ENCODE measurements around the gene MINAR2.

Gene MINAR2

GRCh38 chr5:129773376-129773775, 25.5 kb downstream of the MINAR2 start:
- no peak overlapping the region for H3K23ac ChIP-seq (ENCODE audit: low read depth, low read length, poor library complexity)
- no peak overlapping the region for H3K4me3 ChIP-seq (ENCODE audit: low read length in 2 of 2)

DNA sequence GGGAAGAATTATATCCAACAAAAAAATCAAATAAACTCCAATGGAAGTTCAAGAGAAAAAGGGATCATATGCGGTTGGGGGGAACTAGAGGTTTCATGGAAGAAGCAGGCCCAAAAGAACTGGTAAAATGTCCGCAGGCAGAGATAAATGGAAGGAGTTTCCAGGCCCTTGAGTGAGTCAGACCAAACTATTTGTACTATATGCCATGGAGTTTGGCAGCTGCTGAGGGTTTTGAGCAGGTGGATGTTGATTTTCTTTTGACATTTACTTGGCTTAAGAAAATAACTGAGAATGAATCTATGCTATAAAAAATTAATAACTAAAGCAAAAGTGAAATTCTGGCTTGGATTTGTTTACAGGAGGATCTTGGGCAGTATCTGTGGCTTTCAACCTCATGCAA, 33.7 kb downstream of the MINAR2 start:
- Histone ChIP-seq H2AFZ (ENCODE audit: low read length) (no peak overlapping the region), H3K4me1 (ENCODE audit: control insufficient read depth in 2 of 2, insufficient read depth in 1 of 2, low read depth in 1 of 2, low read length in 2 of 2) (no peaks in the 10 kb centered on the region)

More at GRCh38 chr5:129773376-129773775, 25.5 kb downstream of the MINAR2 start:
- Histone ChIP-seq H3K4me1 (ENCODE audit: control insufficient read depth in 2 of 2, insufficient read depth in 1 of 2, low read depth in 1 of 2, low read length in 2 of 2) (peaks cover 1 to 4% of the 10 kb centered on the region in 2 donors), H2AFZ (ENCODE audit: low read length) (no peak overlapping the region), H3K9ac (ENCODE audit: low read depth, low read length, poor library complexity) (no peak overlapping the region), H4K91ac (ENCODE audit: low read depth, low read length, poor library complexity) (no peak overlapping the region), H2BK12ac (ENCODE audit: low read length) (no peak overlapping the region), H2BK5ac (ENCODE audit: low read length) (no peak overlapping the region), H3K9me3 (replicated peaks in 1 of 2; ENCODE audit: control insufficient read depth in 2 of 2, insufficient read depth in 1 of 2, low read depth in 1 of 2, low read length in 2 of 2) (no peaks in the 10 kb centered on the region), H2BK15ac (ENCODE audit: low read length) (no peak overlapping the region), H2BK120ac (ENCODE audit: low read depth, low read length) (no peak overlapping the region), H4K8ac (ENCODE audit: low read depth, low read length) (no peak overlapping the region), H3K4me2 (ENCODE audit: insufficient read depth, low read length, poor library complexity, severe bottlenecking) (no peak overlapping the region), H3K14ac (ENCODE audit: low read length) (no peak overlapping the region), H3K27ac (replicated peaks; ENCODE audit: low read length) (no peak overlapping the region), H3K79me1 (ENCODE audit: low read depth, low read length) (no peaks in the 10 kb centered on the region), H3K27me3 (ENCODE audit: control insufficient read depth in 3 of 3, insufficient read depth in 3 of 3, low read depth in 1 of 3, low read length in 3 of 3) (peaks cover 0 to 16% (median 1%) of the 10 kb centered on the region in 3 experiments), H3K36me3 (replicated peaks in 1 of 2; ENCODE audit: control insufficient read depth in 2 of 2, insufficient read depth in 2 of 2, low read length in 2 of 2) (no peaks in the 10 kb centered on the region), H3K4ac (ENCODE audit: low read length) (no peak overlapping the region), H3K18ac (ENCODE audit: low read length) (no peak overlapping the region), H2AK5ac (ENCODE audit: low read depth, low read length) (no peak overlapping the region)
- no peak for DNase-seq (ENCODE audit: low spot score)
- no CpG with 5 or more reads among the region's 5 CpGs for WGBS, 2 donors (ENCODE audit: extremely low coverage in 2 of 2, insufficient read length in 2 of 2, insufficient replicate concordance in 1 of 2)

DNA sequence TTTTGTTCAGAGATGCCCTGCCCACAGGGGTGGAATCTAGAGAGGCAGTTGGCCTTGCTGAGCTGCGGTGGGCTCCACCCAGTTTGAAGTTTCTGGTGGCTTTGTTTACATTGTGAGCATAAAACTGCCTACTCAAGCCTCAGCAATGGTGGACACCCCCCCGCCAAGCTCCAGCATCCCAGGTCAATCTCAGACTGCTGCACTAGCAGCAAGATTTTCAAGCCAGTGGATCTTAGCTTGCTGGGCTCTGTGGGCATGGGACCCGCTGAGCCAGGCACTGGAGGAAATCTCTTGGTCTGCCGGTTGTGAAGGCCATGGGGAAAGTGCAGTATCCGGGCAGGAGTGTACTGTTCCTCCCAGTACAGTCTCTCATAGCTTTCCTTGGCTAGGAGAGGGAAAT, 55.5 kb downstream of the MINAR2 start:
- Histone ChIP-seq H3K23ac (ENCODE audit: low read depth, low read length, poor library complexity) (no peak overlapping the region), H3K27me3 (ENCODE audit: control insufficient read depth in 3 of 3, insufficient read depth in 3 of 3, low read depth in 1 of 3, low read length in 3 of 3) (no peaks in the 10 kb centered on the region), H4K8ac (ENCODE audit: low read depth, low read length) (no peak overlapping the region), H3K27ac (replicated peaks; ENCODE audit: low read length) (no peak overlapping the region), H2AK5ac (ENCODE audit: low read depth, low read length) (no peak overlapping the region), H3K4me1 (ENCODE audit: control insufficient read depth in 2 of 2, insufficient read depth in 1 of 2, low read depth in 1 of 2, low read length in 2 of 2) (no peaks in the 10 kb centered on the region), H3K18ac (ENCODE audit: low read length) (no peak overlapping the region), H3K9me3 (replicated peaks in 1 of 2; ENCODE audit: control insufficient read depth in 2 of 2, insufficient read depth in 1 of 2, low read depth in 1 of 2, low read length in 2 of 2) (no peaks in the 10 kb centered on the region), H2BK15ac (ENCODE audit: low read length) (no peak overlapping the region), H3K36me3 (replicated peaks in 1 of 2; ENCODE audit: control insufficient read depth in 2 of 2, insufficient read depth in 2 of 2, low read length in 2 of 2) (no peaks in the 10 kb centered on the region), H2BK5ac (ENCODE audit: low read length) (no peak overlapping the region), H3K14ac (ENCODE audit: low read length) (no peak overlapping the region), H2BK12ac (ENCODE audit: low read length) (no peak overlapping the region), H3K9ac (ENCODE audit: low read depth, low read length, poor library complexity) (no peak overlapping the region), H3K4me3 (ENCODE audit: low read length in 2 of 2) (no peak overlapping the region), H2AFZ (ENCODE audit: low read length) (no peak overlapping the region), H3K4ac (ENCODE audit: low read length) (no peak overlapping the region), H3K4me2 (ENCODE audit: insufficient read depth, low read length, poor library complexity, severe bottlenecking) (no peak overlapping the region), H2BK120ac (ENCODE audit: low read depth, low read length) (no peak overlapping the region), H3K79me1 (ENCODE audit: low read depth, low read length) (no peaks in the 10 kb centered on the region), H4K91ac (ENCODE audit: low read depth, low read length, poor library complexity) (no peak overlapping the region)
- WGBS, 2 donors (ENCODE audit: extremely low coverage in 2 of 2, insufficient read length in 2 of 2, insufficient replicate concordance in 1 of 2): no CpG with 5 or more reads among the region's 5 CpGs
- DNase-seq (ENCODE audit: low spot score): no peak

More for the DNA sequence above, 33.7 kb downstream of the MINAR2 start:
- Histone ChIP-seq H3K4me2 (ENCODE audit: insufficient read depth, low read length, poor library complexity, severe bottlenecking) (no peak overlapping the region), H3K36me3 (replicated peaks in 1 of 2; ENCODE audit: control insufficient read depth in 2 of 2, insufficient read depth in 2 of 2, low read length in 2 of 2) (no peaks in the 10 kb centered on the region), H4K91ac (ENCODE audit: low read depth, low read length, poor library complexity) (no peak overlapping the region), H3K4ac (ENCODE audit: low read length) (no peak overlapping the region), H3K9ac (ENCODE audit: low read depth, low read length, poor library complexity) (no peak overlapping the region), H2BK5ac (ENCODE audit: low read length) (no peak overlapping the region), H3K27ac (replicated peaks; ENCODE audit: low read length) (no peak overlapping the region), H3K4me3 (ENCODE audit: low read length in 2 of 2) (no peak overlapping the region), H3K9me3 (replicated peaks in 1 of 2; ENCODE audit: control insufficient read depth in 2 of 2, insufficient read depth in 1 of 2, low read depth in 1 of 2, low read length in 2 of 2) (no peaks in the 10 kb centered on the region), H3K27me3 (ENCODE audit: control insufficient read depth in 3 of 3, insufficient read depth in 3 of 3, low read depth in 1 of 3, low read length in 3 of 3) (no peaks in the 10 kb centered on the region), H4K8ac (ENCODE audit: low read depth, low read length) (no peak overlapping the region), H2AK5ac (ENCODE audit: low read depth, low read length) (no peak overlapping the region), H3K23ac (ENCODE audit: low read depth, low read length, poor library complexity) (no peak overlapping the region), H3K79me1 (ENCODE audit: low read depth, low read length) (no peaks in the 10 kb centered on the region), H3K14ac (ENCODE audit: low read length) (no peak overlapping the region), H2BK12ac (ENCODE audit: low read length) (no peak overlapping the region), H2BK15ac (ENCODE audit: low read length) (no peak overlapping the region), H2BK120ac (ENCODE audit: low read depth, low read length) (no peak overlapping the region), H3K18ac (ENCODE audit: low read length) (no peak overlapping the region)
- no CpG with 5 or more reads among the region's 2 CpGs for WGBS, 2 donors (ENCODE audit: extremely low coverage in 2 of 2, insufficient read length in 2 of 2, insufficient replicate concordance in 1 of 2)
- no peak for DNase-seq (ENCODE audit: low spot score)

GRCh38 chr5:129804705-129805104, 56.8 kb downstream of the MINAR2 start:
- WGBS, 2 donors (ENCODE audit: extremely low coverage in 2 of 2, insufficient read length in 2 of 2, insufficient replicate concordance in 1 of 2): no CpG with 5 or more reads among the region's 7 CpGs

More at GRCh38 chr5:129804705-129805104, 56.8 kb downstream of the MINAR2 start:
- Histone ChIP-seq H2BK15ac (ENCODE audit: low read length) (no peak overlapping the region), H2AFZ (ENCODE audit: low read length) (no peak overlapping the region), H3K4me2 (ENCODE audit: insufficient read depth, low read length, poor library complexity, severe bottlenecking) (no peak overlapping the region), H3K79me1 (ENCODE audit: low read depth, low read length) (no peaks in the 10 kb centered on the region), H3K4ac (ENCODE audit: low read length) (no peak overlapping the region), H3K9me3 (replicated peaks in 1 of 2; ENCODE audit: control insufficient read depth in 2 of 2, insufficient read depth in 1 of 2, low read depth in 1 of 2, low read length in 2 of 2) (no peaks in the 10 kb centered on the region), H4K8ac (ENCODE audit: low read depth, low read length) (no peak overlapping the region), H3K9ac (ENCODE audit: low read depth, low read length, poor library complexity) (no peak overlapping the region), H2AK5ac (ENCODE audit: low read depth, low read length) (no peak overlapping the region), H3K4me1 (ENCODE audit: control insufficient read depth in 2 of 2, insufficient read depth in 1 of 2, low read depth in 1 of 2, low read length in 2 of 2) (no peaks in the 10 kb centered on the region), H3K23ac (ENCODE audit: low read depth, low read length, poor library complexity) (no peak overlapping the region), H2BK12ac (ENCODE audit: low read length) (no peak overlapping the region), H3K27ac (replicated peaks; ENCODE audit: low read length) (no peak overlapping the region), H3K27me3 (ENCODE audit: control insufficient read depth in 3 of 3, insufficient read depth in 3 of 3, low read depth in 1 of 3, low read length in 3 of 3) (no peaks in the 10 kb centered on the region), H3K4me3 (ENCODE audit: low read length in 2 of 2) (no peak overlapping the region), H4K91ac (ENCODE audit: low read depth, low read length, poor library complexity) (no peak overlapping the region), H2BK120ac (ENCODE audit: low read depth, low read length) (no peak overlapping the region), H3K14ac (ENCODE audit: low read length) (no peak overlapping the region), H3K18ac (ENCODE audit: low read length) (no peak overlapping the region), H2BK5ac (ENCODE audit: low read length) (no peak overlapping the region), H3K36me3 (replicated peaks in 1 of 2; ENCODE audit: control insufficient read depth in 2 of 2, insufficient read depth in 2 of 2, low read length in 2 of 2) (no peaks in the 10 kb centered on the region)
- no peak for DNase-seq (ENCODE audit: low spot score)

All from neuronal stem cell (in vitro differentiated cells).